Thyroid gland (tissue), 4 donors: Measurements from ENCODE around the gene STAC2.

ENCODE experiments used
- CTCF ChIP-seq, 6 experiments: fragments of 200-600 bp in 3 of 6; fragments of 450-650 bp in 3 of 6; sonication (generic) in 3 of 6; IDR thresholded peaks; one replicate each; pipeline ENCODE4 v1.5.1; 2016 to 2019; ENCODE audit warnings: antibody characterized with exemption in 6 of 6, mild to moderate bottlenecking in 2 of 6, inconsistent platforms in 1 of 6, moderate library complexity in 1 of 6
- POLR2A ChIP-seq, 2 donors: fragments of 450-650 bp; IDR thresholded peaks; one replicate each; pipeline ENCODE4 v1.6.1; 2017; ENCODE audit warnings: antibody characterized with exemption in 2 of 2, mild to moderate bottlenecking in 2 of 2, moderate library complexity in 1 of 2

GRCh38 chr17:39271546-39271945 is 45.8 kb upstream of the STAC2 start:
- no peak for TF ChIP-seq POLR2A (IDR thresholded peaks at IDR 0.05)
- TF ChIP-seq CTCF (IDR thresholded peaks at IDR 0.05), result no peak
